Measurements from ENCODE around the gene ZBTB7C.

ZBTB7C gene

GRCh38 chr18:48263914-48264902 is 145.0 kb downstream of the ZBTB7C start:
- no peak overlapping the region for H3K4me3 ChIP-seq (ENCODE audit: low read depth, low read length)
- TF ChIP-seq, protein P1, sequence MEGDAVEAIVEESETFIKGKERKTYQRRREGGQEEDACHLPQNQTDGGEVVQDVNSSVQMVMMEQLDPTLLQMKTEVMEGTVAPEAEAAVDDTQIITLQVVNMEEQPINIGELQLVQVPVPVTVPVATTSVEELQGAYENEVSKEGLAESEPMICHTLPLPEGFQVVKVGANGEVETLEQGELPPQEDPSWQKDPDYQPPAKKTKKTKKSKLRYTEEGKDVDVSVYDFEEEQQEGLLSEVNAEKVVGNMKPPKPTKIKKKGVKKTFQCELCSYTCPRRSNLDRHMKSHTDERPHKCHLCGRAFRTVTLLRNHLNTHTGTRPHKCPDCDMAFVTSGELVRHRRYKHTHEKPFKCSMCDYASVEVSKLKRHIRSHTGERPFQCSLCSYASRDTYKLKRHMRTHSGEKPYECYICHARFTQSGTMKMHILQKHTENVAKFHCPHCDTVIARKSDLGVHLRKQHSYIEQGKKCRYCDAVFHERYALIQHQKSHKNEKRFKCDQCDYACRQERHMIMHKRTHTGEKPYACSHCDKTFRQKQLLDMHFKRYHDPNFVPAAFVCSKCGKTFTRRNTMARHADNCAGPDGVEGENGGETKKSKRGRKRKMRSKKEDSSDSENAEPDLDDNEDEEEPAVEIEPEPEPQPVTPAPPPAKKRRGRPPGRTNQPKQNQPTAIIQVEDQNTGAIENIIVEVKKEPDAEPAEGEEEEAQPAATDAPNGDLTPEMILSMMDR (IDR thresholded peaks at IDR 0.05; ENCODE audit: low read depth, low read length, missing control alignments) = no peak
- no peak for DNase-seq (ENCODE audit: low read depth)

GRCh38 chr18:48263192-48263853 is 145.9 kb downstream of the ZBTB7C start:
- TF ChIP-seq, protein P1 (IDR thresholded peaks at IDR 0.05; ENCODE audit: low read depth, low read length, missing control alignments) = no peak
- no peak for DNase-seq (ENCODE audit: low read depth)

GRCh38 chr18:48260237-48260636 is 148.9 kb downstream of the ZBTB7C start:
- TF ChIP-seq, protein P1 (IDR thresholded peaks at IDR 0.05; ENCODE audit: low read depth, low read length, missing control alignments) = no peak
- DNase-seq (ENCODE audit: low read depth) = no peak
- no peak overlapping the region for H3K4me3 ChIP-seq (ENCODE audit: low read depth, low read length)

More at GRCh38 chr18:48263192-48263853, 145.9 kb downstream of the ZBTB7C start:
- H3K4me3 ChIP-seq (ENCODE audit: low read depth, low read length) = no peak overlapping the region

GRCh38 chr18:48256848-48257247 is 152.3 kb downstream of the ZBTB7C start:
- no peak overlapping the region for H3K4me3 ChIP-seq (ENCODE audit: low read depth, low read length)
- no peak for DNase-seq (ENCODE audit: low read depth)
- TF ChIP-seq, protein P1 (IDR thresholded peaks at IDR 0.05; ENCODE audit: low read depth, low read length, missing control alignments) = no peak

DNA sequence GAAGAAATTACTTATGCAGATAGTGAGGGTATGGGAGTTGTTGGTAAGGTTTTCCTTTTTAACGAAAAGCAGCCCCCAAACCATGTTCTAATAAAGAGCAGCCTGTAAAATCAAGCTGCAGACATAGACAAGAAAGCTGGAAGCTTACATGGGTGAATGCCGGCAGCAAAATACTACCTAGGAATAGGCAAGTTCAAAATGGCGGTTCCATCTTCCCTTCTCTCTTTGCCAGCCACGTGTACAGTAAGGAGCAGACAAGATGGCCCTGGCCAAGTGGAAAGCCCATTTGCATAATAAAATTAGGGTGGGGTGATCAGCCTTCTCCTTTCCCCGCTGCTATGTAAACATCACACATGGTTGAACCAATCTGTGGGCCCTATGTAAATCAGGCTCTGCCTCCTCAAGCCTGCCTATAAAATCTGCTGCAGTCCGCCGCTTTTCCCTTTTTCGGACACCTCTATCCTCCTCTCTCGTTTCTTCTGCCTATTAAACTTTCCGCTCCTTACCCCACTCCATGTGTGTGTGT is 155.0 kb downstream of the ZBTB7C start:
- H3K4me3 ChIP-seq (ENCODE audit: low read depth, low read length) = no peak overlapping the region
- DNase-seq (ENCODE audit: low read depth) = no peak
- TF ChIP-seq, protein P1 (IDR thresholded peaks at IDR 0.05; ENCODE audit: low read depth, low read length, missing control alignments) = no peak

- TF ChIP-seq, protein P1 (IDR thresholded peaks at IDR 0.05; ENCODE audit: low read depth, low read length, missing control alignments) = no peak
- no peak for DNase-seq (ENCODE audit: low read depth)
Measured at GRCh38 chr18:48252525-48252924, 156.7 kb downstream of the ZBTB7C start.

More at GRCh38 chr18:48252525-48252924, 156.7 kb downstream of the ZBTB7C start:
- no peak overlapping the region for H3K4me3 ChIP-seq (ENCODE audit: low read depth, low read length)
